Smooth muscle cell (in vitro differentiated cells): ENCODE measurements around the gene GPT2. TPM values are rescaled to one million over a fixed set of nuclear protein-coding genes. Genes with fewer than 3 reads are reported as not detected.
A peak's percentile ranks its signal among the peaks of the same experiment; 100 is the strongest.

Source experiments
- DNase-seq: peaks from one replicate; lab custom pipeline; 2025; ENCODE audit not compliant: unreplicated experiment; lab: John Stamatoyannopoulos, UW
- H2AFZ ChIP-seq: fragments of 200-600 bp; sonication (generic); 2 replicates; pipeline ENCODE4 v1.6.0; 2016; ENCODE audit warnings: antibody characterized with exemption, low read depth, mild to moderate bottlenecking
- H3F3A ChIP-seq: fragments of 200-600 bp; sonication (generic); 2 replicates; pipeline ENCODE4 v1.6.0; 2017; ENCODE audit warnings: antibody characterized with exemption, low read depth
- H3K27ac ChIP-seq: fragments of 200-600 bp; sonication (generic); 2 replicates; pipeline ENCODE4 v1.5.1; 2016; ENCODE audit warnings: low read depth, mild to moderate bottlenecking
- H3K27me3 ChIP-seq: fragments of 200-600 bp; sonication (generic); 2 replicates; pipeline ENCODE4 v1.6.1; 2016; ENCODE audit warnings: low read depth, mild to moderate bottlenecking
- H3K36me3 ChIP-seq: fragments of 200-600 bp; sonication (generic); 2 replicates; pipeline ENCODE4 v1.5.1; 2016; ENCODE audit warnings: low read depth
- H3K4me1 ChIP-seq: fragments of 200-600 bp; sonication (generic); 2 replicates; pipeline ENCODE4 v1.5.1; 2016; ENCODE audit warnings: low read depth
- H3K4me2 ChIP-seq: fragments of 200-600 bp; sonication (generic); 2 replicates; pipeline ENCODE4 v1.6.0; 2016; ENCODE audit warnings: mild to moderate bottlenecking
- H3K4me3 ChIP-seq: fragments of 200-600 bp; sonication (generic); 2 replicates; pipeline ENCODE4 v1.5.1; 2016; ENCODE audit warnings: mild to moderate bottlenecking
- H3K79me2 ChIP-seq: fragments of 200-600 bp; sonication (generic); 2 replicates; pipeline ENCODE4 v1.6.0; 2016; ENCODE audit warnings: low read depth, mild to moderate bottlenecking
- H3K9ac ChIP-seq: fragments of 200-600 bp; sonication (generic); 2 replicates; pipeline ENCODE4 v1.6.0; 2016; ENCODE audit warnings: low read depth
- H3K9me3 ChIP-seq: fragments of 200-600 bp; sonication (generic); replicated peaks from 2 replicates; pipeline ENCODE4 v1.5.1; 2016; ENCODE audit warnings: low read depth
- H4K20me1 ChIP-seq: fragments of 200-600 bp; sonication (generic); 2 replicates; pipeline ENCODE4 v1.6.0; 2016; ENCODE audit warnings: low read depth
- WGBS: methylation state at CpG from one replicate; pipeline ENCODE4 v1.1.7; 2016; ENCODE audit warnings: low lambda C conversion rate; 5-methylcytosine and 5-hydroxymethylcytosine counted together
- polyA plus RNA-seq: library from polyadenylated mRNA; unstranded; fragments of >200 nt; fragmentation: Nextera tagmentation; extraction: Ambion mirVana; gene quantifications from 2 replicates; pipeline ENCODE4 v1.2.1, GENCODE V29; 2016
- total RNA-seq: library from RNA; depleted of rRNA; stranded (reverse); fragments of >200 nt; gene quantifications from 2 replicates; pipeline ENCODE4 v1.2.3, GENCODE V29; 2014
- TF ChIP-seq, protein P1 (sequence below): fragments of 200-600 bp; sonication (generic); IDR thresholded peaks from 2 replicates; pipeline ENCODE4 v1.5.1; 2017; ENCODE audit warnings: borderline replicate concordance, mild to moderate bottlenecking, antibody characterized with exemption; ENCODE audit not compliant: insufficient read depth, poor library complexity, severe bottlenecking

GPT2 gene
- total and polyA plus RNA-seq, 2 experiments from 2014 or later, result 21.4 to 29.3 TPM

DNA sequence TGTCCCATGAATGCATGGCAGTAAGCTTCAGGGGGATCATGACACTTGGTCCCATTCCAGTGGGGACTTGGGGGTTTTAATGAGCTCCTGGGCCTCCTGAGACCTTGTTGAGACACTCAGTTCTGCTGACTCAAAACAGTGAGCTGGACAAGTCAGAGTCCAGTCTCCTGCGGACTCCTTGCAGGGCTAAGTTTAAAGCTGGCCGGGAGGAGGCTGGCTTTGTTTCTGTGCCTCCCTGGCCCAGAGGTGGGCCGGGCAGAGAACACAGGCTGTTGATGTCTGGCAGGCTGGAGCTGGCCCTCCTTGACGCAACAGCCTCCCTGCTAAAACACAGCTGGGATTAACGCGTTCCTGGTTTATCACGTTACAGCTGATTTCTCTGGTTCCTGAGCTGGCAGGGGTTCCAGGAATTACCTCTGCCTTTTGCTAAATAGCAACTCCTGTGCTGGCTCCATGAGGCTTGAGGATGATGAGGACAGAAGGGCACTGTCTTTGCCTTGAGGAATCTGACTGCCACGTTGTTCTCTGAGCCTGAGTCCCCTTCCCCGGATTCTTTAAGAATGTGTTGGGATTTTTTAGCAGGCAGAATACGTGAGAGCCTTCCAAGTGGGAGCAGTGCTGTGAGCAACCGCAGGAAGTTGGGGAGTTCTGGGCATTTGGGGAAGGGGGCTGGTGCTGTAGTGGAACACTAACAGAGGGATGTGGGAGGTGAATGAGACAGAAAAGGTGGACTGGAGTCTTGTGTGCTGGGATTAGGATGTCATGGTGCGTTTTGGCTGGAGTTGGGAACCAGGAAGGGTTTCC lies 2.0 kb downstream of the GPT2 start:
- Histone ChIP-seq H3K36me3 (no peaks in the 10 kb centered on the region), H3K27ac (peak overlapping the region; percentile 77), H3K9me3 (no peaks in the 10 kb centered on the region), H3K27me3 (no peaks in the 10 kb centered on the region), H3K4me1 (peaks cover 18% of the 10 kb centered on the region), H3F3A (peaks cover 15% of the 10 kb centered on the region), H3K4me2 (peak overlapping the region; percentile 96), H2AFZ (peak overlapping the region; percentile 79), H3K79me2 (peaks cover 68% of the 10 kb centered on the region), H4K20me1 (peaks cover 52% of the 10 kb centered on the region), H3K4me3 (peak overlapping the region; percentile 93), H3K9ac (peak overlapping the region; percentile 68)
- TF ChIP-seq, protein P1, sequence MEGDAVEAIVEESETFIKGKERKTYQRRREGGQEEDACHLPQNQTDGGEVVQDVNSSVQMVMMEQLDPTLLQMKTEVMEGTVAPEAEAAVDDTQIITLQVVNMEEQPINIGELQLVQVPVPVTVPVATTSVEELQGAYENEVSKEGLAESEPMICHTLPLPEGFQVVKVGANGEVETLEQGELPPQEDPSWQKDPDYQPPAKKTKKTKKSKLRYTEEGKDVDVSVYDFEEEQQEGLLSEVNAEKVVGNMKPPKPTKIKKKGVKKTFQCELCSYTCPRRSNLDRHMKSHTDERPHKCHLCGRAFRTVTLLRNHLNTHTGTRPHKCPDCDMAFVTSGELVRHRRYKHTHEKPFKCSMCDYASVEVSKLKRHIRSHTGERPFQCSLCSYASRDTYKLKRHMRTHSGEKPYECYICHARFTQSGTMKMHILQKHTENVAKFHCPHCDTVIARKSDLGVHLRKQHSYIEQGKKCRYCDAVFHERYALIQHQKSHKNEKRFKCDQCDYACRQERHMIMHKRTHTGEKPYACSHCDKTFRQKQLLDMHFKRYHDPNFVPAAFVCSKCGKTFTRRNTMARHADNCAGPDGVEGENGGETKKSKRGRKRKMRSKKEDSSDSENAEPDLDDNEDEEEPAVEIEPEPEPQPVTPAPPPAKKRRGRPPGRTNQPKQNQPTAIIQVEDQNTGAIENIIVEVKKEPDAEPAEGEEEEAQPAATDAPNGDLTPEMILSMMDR, result no peak
- 14% methylated on average over 12 of the region's 12 CpGs for WGBS
- no peak for DNase-seq

DNA sequence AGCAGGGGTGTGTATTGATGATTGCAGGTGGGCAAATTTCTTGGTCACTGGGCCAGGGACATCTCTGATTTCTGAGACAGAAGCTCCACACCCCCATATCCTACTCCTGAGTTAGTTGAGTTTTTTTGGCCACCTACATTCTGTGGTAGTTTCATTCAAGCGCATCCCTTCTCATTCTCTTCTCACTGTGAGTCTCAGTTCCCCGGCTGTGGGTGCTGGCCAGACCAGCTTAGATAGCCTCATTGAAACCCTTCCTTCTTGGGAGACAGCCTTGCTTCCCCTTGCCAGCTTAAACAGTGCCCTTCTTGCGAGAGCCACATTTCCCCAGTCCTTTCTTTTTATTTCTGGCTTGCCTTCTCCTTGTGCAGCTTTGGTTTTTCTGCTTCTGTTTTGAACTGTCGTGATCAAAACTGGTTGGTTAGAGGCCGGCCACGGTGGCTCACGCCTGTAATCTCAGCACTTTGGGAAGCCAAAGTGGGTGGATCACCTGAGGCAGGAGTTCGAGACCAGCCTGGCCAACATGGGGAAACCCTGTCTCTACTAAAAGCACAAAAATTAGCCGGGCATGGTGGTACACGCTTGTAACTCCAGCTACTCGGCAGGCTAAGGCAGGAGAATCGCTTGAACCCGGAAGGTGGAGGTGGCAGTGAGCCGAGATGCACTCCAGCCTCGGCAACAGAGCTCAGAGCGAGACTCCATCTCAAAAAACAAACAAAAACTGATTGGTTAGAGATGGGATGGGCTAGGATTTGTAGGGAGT lies 2.8 kb downstream of the GPT2 start:
- TF ChIP-seq, protein P1, result no peak
- peaks cover 76% of the 10 kb centered on the region for H3K79me2 ChIP-seq
- no peaks in the 10 kb centered on the region for H3K27me3 ChIP-seq
- H3K4me1 ChIP-seq, result peaks cover 18% of the 10 kb centered on the region
- no peaks in the 10 kb centered on the region for H3K36me3 ChIP-seq
- DNase-seq, result no peak
- WGBS, result 92% methylated on average over 16 of the region's 16 CpGs
- no peak overlapping the region for H2AFZ ChIP-seq
- H3K4me3 ChIP-seq, result no peak overlapping the region
- H3K9me3 ChIP-seq, result no peaks in the 10 kb centered on the region
- H3K27ac ChIP-seq, result peak overlapping the region; percentile 77
- H3K4me2 ChIP-seq, result peak overlapping the region; percentile 96
- peaks cover 58% of the 10 kb centered on the region for H4K20me1 ChIP-seq
- H3K9ac ChIP-seq, result no peak overlapping the region
- peaks cover 15% of the 10 kb centered on the region for H3F3A ChIP-seq

DNA sequence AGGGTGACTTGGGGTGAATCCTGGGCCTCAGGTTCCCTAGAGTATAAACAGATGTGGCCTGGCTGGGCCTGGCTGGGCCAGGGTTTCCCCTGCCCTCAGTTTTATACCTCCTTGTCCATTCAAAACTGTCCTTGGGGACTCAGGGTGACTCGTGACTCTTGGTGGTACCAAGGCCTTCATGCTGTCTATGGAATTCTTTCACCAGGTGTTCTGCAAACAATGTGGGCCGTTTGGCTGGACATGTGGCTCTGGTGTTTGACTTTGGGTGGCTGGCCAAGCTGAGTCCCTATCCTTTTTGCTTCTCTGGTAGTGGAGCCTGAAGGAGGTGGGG lies 3.3 kb downstream of the GPT2 start:
- no peak overlapping the region for H3K27ac ChIP-seq

More for the DNA sequence above, 3.3 kb downstream of the GPT2 start:
- H3K27me3 ChIP-seq, result no peaks in the 10 kb centered on the region
- 81% methylated on average over 2 of the region's 2 CpGs for WGBS
- no peak overlapping the region for H2AFZ ChIP-seq
- H3K9ac ChIP-seq, result no peak overlapping the region
- DNase-seq, result no peak
- H3K79me2 ChIP-seq, result peaks cover 81% of the 10 kb centered on the region
- no peak overlapping the region for H3K4me2 ChIP-seq
- peaks cover 63% of the 10 kb centered on the region for H4K20me1 ChIP-seq
- peaks cover 15% of the 10 kb centered on the region for H3F3A ChIP-seq
- no peaks in the 10 kb centered on the region for H3K36me3 ChIP-seq
- peaks cover 18% of the 10 kb centered on the region for H3K4me1 ChIP-seq
- H3K4me3 ChIP-seq, result no peak overlapping the region
- TF ChIP-seq, protein P1, result no peak
- no peaks in the 10 kb centered on the region for H3K9me3 ChIP-seq
